GM18520 (cell line): ENCODE results near the gene MYOZ1.

Source experiments
- ATAC-seq: cut with Tn5 transposase; IDR thresholded peaks from one replicate; pipeline ENCODE4 v1.9.1; 2021; ENCODE audit not compliant: unreplicated experiment

Gene MYOZ1

DNA sequence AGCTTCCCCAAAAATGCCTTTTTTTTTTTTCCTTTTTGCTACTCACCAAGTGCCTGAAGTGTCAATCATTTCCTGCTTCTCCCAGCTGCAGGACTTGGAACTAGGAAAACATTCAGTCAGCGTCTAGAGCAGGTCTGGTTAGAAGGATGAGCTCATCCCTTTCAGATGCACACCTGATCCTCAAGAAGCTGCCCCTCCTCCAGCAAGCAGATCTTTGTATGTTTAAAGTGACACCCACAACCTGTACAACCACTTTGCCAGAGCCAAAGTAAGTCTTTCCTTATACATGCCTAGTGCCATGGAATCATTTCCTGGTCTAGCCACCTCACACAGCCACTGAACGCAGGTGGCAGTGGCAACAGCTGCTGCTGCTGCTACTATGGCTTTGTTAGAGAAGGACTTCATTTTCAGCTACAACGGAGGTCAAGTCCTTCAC is 39.8 kb downstream of the MYOZ1 start:
- ATAC-seq: no peak

DNA sequence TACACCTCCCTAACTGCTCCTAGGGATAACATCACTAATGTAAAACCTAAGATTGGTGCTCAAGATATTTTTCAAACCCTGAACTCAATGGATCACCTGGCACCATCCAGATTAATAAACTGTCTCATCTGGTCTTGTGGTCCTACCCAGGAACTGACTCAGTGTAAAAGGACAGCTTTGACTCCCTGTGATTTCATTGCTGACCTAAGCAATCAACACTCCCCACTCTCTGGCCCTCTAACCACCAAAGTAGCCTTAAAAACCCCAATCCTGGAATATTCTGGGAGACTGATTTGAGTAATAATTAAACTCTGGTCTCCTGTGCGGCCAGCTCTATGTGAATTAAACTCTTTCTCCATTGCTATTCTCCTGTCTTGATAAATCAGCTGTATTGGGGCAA is 43.9 kb downstream of the MYOZ1 start:
- ATAC-seq: no peak

DNA sequence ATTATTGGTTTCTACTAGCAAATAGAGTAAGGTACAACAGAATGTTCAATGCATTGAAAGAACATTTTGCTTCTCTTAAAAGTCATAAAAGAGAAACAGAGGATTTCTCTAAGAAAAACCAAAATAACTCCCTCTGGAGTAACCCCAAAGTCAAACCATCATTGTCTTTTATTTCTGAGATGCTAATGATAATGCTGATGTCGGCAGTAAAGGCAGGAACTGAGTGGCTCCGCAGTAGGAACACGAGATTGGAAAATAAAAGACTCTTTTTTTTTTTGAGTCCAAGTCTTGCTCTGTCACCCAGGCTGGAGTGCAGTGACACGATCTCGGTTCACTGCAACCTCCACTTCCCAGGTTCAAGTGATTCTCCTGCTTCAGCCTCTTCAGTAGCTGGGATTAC is 47.5 kb downstream of the MYOZ1 start:
- ATAC-seq: no peak

DNA sequence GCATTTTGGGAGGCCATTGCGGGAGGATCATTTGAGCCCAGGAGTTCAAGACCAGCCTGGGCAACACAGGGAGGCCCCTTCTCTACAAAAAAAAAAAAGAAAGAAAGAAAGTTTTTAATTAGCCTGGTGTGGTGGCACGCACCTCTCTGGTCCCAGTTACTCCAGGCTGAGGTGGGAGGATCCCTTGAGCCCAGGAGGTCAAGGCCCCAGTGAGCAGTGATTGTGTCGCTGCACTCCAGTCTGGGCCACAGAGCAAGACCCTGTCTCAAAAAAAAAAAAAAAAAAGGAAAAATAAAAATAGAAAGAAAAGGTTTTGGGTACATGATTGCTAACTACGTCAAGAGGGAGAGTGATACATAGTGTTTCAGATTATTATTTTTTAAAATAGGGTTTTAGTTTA is 48.2 kb downstream of the MYOZ1 start:
- no peak for ATAC-seq

DNA sequence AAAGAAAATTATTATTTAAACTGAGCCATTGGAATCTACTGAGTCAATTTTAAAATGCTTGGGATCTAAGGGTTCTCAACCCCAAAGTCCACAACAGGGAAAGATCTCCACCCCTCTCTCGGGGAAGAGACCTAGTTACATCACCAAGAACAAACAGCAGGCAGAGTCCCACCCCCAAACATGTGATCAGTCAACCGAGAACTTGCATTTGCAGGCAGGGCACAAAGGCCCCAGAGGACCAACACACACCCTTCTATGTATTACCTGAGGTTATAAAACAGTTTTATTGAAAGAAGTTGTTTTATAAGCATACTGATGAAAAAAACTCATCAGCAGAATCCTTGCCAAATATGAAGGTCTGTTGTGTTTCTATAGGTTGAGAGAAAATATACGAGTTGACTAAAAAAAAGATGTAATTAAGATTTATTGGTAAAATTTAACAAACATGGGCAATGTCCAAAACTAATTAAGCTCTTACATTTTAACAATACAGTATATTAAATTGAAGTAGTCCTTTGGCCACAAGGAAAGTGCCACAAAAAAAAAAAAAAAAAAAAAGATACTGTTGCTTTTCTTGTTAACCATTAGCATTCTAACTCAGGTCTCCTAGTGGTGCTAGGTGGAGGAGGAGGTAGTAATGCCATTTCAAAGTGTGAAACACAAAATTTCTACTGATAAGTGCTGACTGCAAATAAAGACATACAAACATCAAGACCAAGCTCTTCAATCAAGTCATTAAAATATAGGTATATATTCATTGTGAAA is 49.2 kb downstream of the MYOZ1 start:
- no peak for ATAC-seq

DNA sequence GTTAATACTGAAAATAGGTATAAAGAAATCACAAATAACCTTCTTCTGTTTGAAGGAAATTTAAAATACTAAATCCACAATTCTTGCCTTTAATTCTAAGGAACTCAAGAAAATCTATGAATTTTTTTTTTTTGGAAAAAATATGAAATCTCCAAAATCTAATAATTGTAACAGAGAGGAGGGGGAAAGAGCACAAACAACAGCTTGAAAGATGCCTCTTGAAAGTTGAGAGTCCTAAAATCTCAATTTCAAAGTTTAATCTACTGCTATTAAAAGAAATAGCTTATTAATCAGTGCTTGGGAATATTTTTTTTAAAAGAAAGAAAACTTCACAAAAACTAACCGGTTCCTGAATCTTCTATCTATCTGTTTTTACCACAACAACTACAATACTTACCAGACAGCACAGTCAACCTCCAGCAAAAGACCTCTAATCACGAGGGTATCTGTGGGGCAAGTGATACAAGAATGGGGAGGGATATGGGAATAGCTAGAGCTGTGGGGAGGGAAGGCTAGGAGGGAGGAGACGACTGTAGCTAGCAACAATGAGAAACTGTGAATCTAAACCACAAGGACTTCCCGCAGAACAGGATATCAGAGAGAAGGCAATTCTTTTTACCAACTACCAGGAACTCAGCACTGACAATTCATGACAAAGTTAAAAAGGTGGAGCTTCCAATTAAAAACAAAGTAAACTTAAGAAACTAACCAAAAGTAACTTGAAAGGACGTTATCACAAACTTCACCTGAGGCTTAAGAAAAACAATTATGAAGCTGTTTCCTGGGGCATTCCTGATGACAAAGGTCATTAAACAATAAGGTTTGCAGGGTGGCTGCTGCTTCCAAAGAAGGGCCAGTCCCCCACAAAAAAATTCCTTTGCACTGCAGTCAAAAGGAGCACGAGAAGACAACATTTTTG is 50.1 kb downstream of the MYOZ1 start, which contains the start of gene USP54:
Gene USP54, minus strand, starts transcription at position 462 of the 919 bp plus-strand sequence. CDS start 15,684 bp downstream, outside the sequence.
- ATAC-seq: no peak

DNA sequence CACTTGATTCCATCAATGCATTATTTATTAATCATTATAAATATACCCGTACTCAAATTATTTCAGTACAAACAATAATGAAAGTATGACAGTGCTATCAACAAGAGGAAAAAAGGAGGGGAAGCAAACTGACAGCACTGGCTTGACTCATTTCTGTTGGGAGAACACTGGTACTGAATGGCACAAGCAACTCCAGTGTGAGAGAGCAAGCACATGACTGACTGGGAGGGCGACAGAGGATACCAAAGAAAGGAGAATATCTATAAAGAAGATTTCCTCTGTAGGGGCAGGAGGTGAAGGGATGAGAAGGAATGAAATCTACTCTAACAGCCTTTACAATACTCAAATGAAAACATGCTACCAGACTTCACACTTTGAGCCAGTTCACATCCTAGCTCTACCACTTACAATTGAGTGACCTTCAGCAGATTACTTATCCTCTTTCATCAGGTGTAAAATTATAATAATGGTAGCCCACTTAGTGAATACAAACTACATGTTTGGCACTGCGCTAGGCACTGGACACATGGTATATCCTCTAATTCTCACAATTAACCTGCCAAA is 51.6 kb downstream of the MYOZ1 start:
- ATAC-seq: no peak

DNA sequence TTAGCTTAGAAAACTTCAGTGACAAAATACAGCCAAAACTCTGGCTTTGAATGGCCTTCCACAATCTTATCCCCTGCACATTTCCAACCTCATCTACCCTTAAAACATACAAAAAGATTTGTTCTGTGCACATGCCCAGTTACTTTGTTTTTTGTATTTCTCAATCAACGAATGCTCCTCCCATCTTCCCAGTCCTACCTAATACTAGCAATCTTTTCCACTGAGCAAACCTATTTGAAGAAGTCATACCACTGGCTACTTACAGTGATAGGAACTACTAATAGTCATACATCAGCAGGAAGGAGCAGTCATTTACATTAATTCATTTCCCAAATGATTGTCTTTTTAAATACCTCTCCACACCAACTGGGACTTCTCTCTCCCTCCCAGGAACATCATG is 52.6 kb downstream of the MYOZ1 start:
- ATAC-seq: no peak

DNA sequence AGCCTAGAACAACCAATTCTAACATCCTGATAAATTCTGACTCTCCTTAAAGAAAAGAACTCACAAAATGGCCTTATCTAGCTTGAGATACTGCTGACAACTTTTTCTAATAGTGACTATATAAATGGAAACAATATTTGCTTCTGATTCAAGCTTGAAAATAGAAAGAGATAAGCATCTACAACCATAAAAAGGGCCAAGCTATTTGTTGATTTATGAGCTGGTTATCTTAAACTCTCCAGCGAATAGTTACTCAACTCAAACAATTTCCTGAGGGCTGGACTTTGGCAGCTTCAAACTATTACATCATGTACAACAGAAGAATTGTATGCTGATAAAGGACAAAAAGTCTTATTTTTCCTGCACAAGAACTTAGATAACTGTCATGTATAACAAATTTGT is 54.7 kb downstream of the MYOZ1 start:
- ATAC-seq: no peak

DNA sequence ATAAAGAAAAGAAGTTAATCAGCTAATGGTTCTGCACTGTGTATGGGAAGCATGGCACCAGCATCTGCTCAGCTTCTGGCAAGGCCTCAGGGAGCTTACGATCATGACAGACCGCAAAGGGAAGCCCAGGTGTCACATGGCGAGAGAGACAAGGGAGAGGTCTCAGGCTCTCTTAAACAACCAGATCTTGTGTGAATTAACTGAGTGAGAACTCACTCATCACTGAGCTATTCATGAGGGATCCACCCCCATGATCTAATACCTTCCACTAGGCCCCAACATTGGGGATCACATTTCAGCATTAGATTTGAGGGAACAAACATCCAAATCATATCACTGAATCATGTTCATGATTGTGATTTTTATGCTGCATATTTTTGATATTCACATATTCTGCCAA is 55.9 kb downstream of the MYOZ1 start:
- ATAC-seq: no peak

DNA sequence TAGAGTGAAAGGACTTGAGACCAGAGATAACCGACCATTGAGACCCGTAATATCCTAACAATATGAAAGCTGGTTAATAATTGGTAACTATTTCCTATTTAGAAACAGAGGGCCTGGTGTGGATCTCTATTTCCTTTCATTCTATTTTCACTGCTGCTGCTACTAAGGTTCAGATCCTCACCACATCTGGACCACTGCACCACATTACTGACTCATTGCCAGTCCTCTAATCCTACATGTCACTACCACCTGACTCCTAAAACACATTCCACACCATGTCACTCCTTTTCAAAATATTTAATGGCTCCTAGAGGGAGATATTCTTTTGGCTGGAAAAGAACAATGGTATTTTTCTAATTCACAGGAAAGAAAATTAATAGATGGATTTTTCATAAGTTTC is 56.5 kb downstream of the MYOZ1 start:
- no peak for ATAC-seq

DNA sequence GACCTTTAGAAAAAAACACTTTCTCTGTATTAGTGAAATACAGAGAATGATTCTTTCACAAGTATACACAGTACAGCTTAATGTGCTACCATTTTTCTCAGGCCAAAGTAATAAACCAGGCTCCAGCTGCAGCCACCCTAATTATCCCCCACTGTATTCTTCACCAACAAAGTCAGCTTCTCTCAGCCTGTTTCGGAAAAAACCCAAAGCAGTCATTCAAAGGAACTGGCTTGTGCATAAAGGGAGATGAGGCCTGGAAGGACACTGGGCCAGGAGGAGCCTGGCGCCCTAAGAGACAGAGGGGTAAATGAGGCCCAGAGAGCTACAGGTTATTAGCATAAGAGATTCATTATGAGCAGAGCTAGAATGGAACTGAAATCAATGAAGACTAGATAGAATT is 59.4 kb downstream of the MYOZ1 start:
- no peak for ATAC-seq
